GM06990 (cell line): ENCODE data around the gene ZNF280D.
"Not testable (repeated sequence)": the region's sequence is repeated elsewhere in the genome, so short reads cannot be mapped to it uniquely, and the experiment has no call there.

Experiments used
- DNase-seq: peaks from one replicate; pipeline ENCODE4 v3.0.0-alpha.2; 2011; ENCODE audit not compliant: insufficient read length; ENCODE audit errors: extremely low read depth
- H3K27me3 ChIP-seq: replicated peaks from 2 replicates; pipeline ENCODE4 v1.6.0; 2011; ENCODE audit warnings: low read length; ENCODE audit not compliant: control insufficient read depth, insufficient read depth
- H3K36me3 ChIP-seq: 2 replicates; pipeline ENCODE4 v1.5.1; 2011; ENCODE audit warnings: low read length; ENCODE audit not compliant: control insufficient read depth, insufficient read depth
- H3K4me3 ChIP-seq: replicated peaks from 2 replicates; pipeline ENCODE4 v1.5.1; 2011; ENCODE audit warnings: low read depth, mild to moderate bottlenecking, control low read depth, low read length
- CTCF ChIP-seq: IDR thresholded peaks from 2 replicates; pipeline ENCODE4 v1.5.1; 2011; ENCODE audit warnings: low read length, control low read depth, mild to moderate bottlenecking, inconsistent platforms; ENCODE audit not compliant: insufficient read depth, poor library complexity, severe bottlenecking

The ZNF280D gene

DNA sequence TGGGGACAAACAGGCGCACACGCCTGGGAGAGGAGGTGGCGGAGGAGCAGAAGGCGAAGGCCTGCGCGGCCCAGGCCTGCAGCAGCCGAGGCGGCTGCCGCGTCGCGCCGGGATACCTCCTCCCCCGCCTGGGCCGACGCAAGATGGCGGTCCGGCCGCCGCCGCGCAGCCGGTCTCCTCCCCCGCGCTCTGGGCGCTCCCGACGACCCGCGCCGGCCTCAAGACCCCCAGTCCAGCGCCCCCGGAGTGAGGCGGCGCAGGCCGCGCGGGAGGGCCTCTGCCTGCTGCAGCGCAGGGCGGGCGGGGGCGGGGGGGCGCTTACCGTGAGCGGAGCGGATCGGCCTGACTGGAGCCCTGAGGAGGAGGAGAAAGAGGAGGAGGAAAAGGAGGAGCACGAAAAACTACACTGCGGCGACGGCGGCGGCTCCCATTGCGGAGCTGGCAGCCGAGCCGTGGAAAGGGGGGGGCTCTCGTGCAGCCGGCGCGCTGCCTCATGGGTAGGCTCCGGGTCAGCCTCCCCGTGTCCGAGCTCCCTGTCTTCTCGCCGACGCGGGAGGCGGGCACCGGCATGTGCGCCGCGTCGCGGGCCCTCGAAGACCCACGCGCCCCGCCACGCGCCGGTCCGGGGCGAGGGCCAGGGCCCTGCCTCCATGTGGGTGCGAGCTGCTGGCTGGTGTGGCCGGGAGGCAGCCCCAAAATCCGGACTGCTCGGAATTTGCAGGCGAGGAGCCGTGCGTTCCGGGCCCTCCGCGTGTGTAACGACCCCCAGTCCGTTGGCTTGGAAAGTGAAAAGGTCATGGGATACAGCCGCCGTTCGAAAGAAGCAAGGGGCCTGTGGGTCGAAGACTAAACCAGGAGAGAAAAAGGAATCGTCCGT is at the start of gene ZNF280D:
Gene ZNF280D (minus strand): TSS at position 374 of the 877 bp plus-strand sequence. CDS start 26,400 bp downstream, outside the sequence.
- H3K27me3 ChIP-seq, result no peaks in the 10 kb centered on the region
- TF ChIP-seq CTCF, result no peak
- DNase-seq, result peak; percentile 88
- peak within 1 kb of the TSS; percentile 88 for H3K4me3 ChIP-seq
- H3K36me3 ChIP-seq, result no peaks in the 10 kb centered on the region; the same call in 1 of the 2 replicates

GRCh38 chr15:56782306-56782705 is 49.0 kb upstream of the ZNF280D start:
- DNase-seq, result no peak
- H3K36me3 ChIP-seq, result no peaks in the 10 kb centered on the region
- no peak for TF ChIP-seq CTCF
- no peak overlapping the region for H3K4me3 ChIP-seq
- no peaks in the 10 kb centered on the region for H3K27me3 ChIP-seq

GRCh38 chr15:56781666-56782065 is 48.4 kb upstream of the ZNF280D start:
- no peak for TF ChIP-seq CTCF

GRCh38 chr15:56780102-56780725 is 46.9 kb upstream of the ZNF280D start:
- not testable (repeated sequence) for H3K36me3 ChIP-seq, H3K4me3 ChIP-seq, H3K27me3 ChIP-seq
- peak; percentile 14 for DNase-seq

More at GRCh38 chr15:56781666-56782065, 48.4 kb upstream of the ZNF280D start:
- no peaks in the 10 kb centered on the region for H3K27me3 ChIP-seq
- DNase-seq, result no peak
- no peak overlapping the region for H3K4me3 ChIP-seq
- no peaks in the 10 kb centered on the region for H3K36me3 ChIP-seq

GRCh38 chr15:56779449-56779848 is 46.1 kb upstream of the ZNF280D start:
- not testable (repeated sequence) for DNase-seq, H3K4me3 ChIP-seq, H3K27me3 ChIP-seq, H3K36me3 ChIP-seq

- Histone ChIP-seq H3K27me3 (no peaks in the 10 kb centered on the region), H3K4me3 (no peak overlapping the region), H3K36me3 (no peaks in the 10 kb centered on the region)
- no peak for DNase-seq
- TF ChIP-seq CTCF, result no peak
These were observed 45.5 kb upstream of the ZNF280D start for GRCh38 chr15:56778761-56779160.
